GM12878 (cell line): Measurements from ENCODE around the gene ERC1. TPM values are rescaled to one million over a fixed set of nuclear protein-coding genes. Genes with fewer than 3 reads are reported as not detected.

ENCODE experiments used
- ATAC-seq: fragments of 200-7000 bp; cut with Tn5 transposase; 3 replicates; pipeline ENCODE4 v1.9.1; 2020; ENCODE audit warnings: mild to moderate bottlenecking, moderate library complexity
- BruUV-seq: library from RNA; stranded (reverse); fragments of 400-500 nt; replicated peaks from 2 replicates; lab custom pipeline; 2021; lab: Mats Ljungman, UMichigan
- CTCF ChIA-PET: fragments of 300-600 bp; sonication (Branson Sonifier 250); formaldehyde crosslinking; extraction: SDS; loops from one replicate; lab custom pipeline; 2021; ENCODE audit warnings: inconsistent platforms; lab: Yijun Ruan, JAX
- POLR2A ChIA-PET: fragments of 350-600 bp; formaldehyde crosslinking; extraction: SDS; loops from one replicate; lab custom pipeline; 2021; ENCODE audit warnings: inconsistent platforms; lab: Charles Lee
- RAD21 ChIA-PET: fragments of 300-600 bp; sonication (Branson Sonifier 250); formaldehyde crosslinking; loops from one replicate; lab custom pipeline; 2023; ENCODE audit warnings: antibody characterized with exemption; ENCODE audit not compliant: unreplicated experiment; lab: Charles Lee
- SMC1A ChIA-PET: fragments of 300-600 bp; sonication (Branson Sonifier 250); formaldehyde crosslinking; loops from one replicate; lab custom pipeline; 2023; ENCODE audit not compliant: unreplicated experiment, uncharacterized antibody; lab: Charles Lee
- DNase-seq: peaks from one replicate; pipeline ENCODE4 v3.0.0-alpha.2; 2011; ENCODE audit warnings: low read depth, low spot score
- FAIRE-seq: peaks from 3 replicates; lab custom pipeline; 2011; peaks lifted over from hg19 to GRCh38; lab: Jason Lieb, UNC
- H2AFZ ChIP-seq: 2 replicates; pipeline ENCODE4 v1.6.0; 2011; ENCODE audit warnings: low read depth, low read length, control low read depth; ENCODE audit not compliant: control insufficient read depth
- H3K27ac ChIP-seq: 2 replicates; pipeline ENCODE4 v1.5.1; 2011; ENCODE audit warnings: control low read depth; ENCODE audit not compliant: control insufficient read depth, insufficient read depth
- H3K27me3 ChIP-seq, 2 experiments: replicated peaks in 1 of 2; 2 replicates each; pipeline versions ENCODE4 v1.6.0 to v1.6.1; 2011; ENCODE audit warnings: low read length in 1 of 2; ENCODE audit not compliant: control insufficient read depth in 2 of 2, insufficient read depth in 2 of 2
- H3K36me3 ChIP-seq, 2 experiments: 2 replicates each; pipeline ENCODE4 v1.5.1; 2011; ENCODE audit warnings: low read length in 1 of 2; ENCODE audit not compliant: control insufficient read depth in 2 of 2, insufficient read depth in 2 of 2
- H3K4me1 ChIP-seq: 2 replicates; pipeline ENCODE4 v1.6.1; 2011; ENCODE audit warnings: mild to moderate bottlenecking, low read length, moderate library complexity, mixed read lengths; ENCODE audit not compliant: control insufficient read depth, insufficient read depth
- H3K4me2 ChIP-seq: 2 replicates; pipeline ENCODE4 v1.6.0; 2011; ENCODE audit warnings: control low read depth; ENCODE audit not compliant: control insufficient read depth, insufficient read depth
- H3K4me3 ChIP-seq: fragments of 200-600 bp; sonication (generic); 2 replicates; pipeline ENCODE4 v1.5.1; 2016
- H3K79me2 ChIP-seq: 2 replicates; pipeline ENCODE4 v1.6.0; 2011; ENCODE audit warnings: low read length; ENCODE audit not compliant: control insufficient read depth, insufficient read depth
- H3K9ac ChIP-seq: 2 replicates; pipeline ENCODE4 v1.8.0; 2011; ENCODE audit warnings: low read length, control low read depth, mixed read lengths; ENCODE audit not compliant: control insufficient read depth, insufficient read depth
- H3K9me3 ChIP-seq: replicated peaks from 3 replicates; pipeline ENCODE4 v1.5.1; 2011; ENCODE audit warnings: mild to moderate bottlenecking, low read length; ENCODE audit not compliant: control insufficient read depth, insufficient read depth
- H4K20me1 ChIP-seq: 2 replicates; pipeline ENCODE4 v1.6.0; 2011; ENCODE audit not compliant: control insufficient read depth, insufficient read depth
- CHD1 ChIP-seq: IDR thresholded peaks from 2 replicates; pipeline ENCODE4 v1.6.1; 2012; ENCODE audit warnings: low read depth, low read length, improper control_type of control experiment
- ETV6 ChIP-seq, 2 experiments: fragments of 450-650 bp in 1 of 2; IDR thresholded peaks in 1 of 2; conservative IDR thresholded peaks in 1 of 2; 2 replicates each; pipeline ENCODE4 v1.6.1; 2014; ENCODE audit warnings: antibody characterized with exemption in 1 of 2, borderline replicate concordance in 1 of 2, low read depth in 1 of 2, mild to moderate bottlenecking in 1 of 2, moderate library complexity in 1 of 2
- EZH2 ChIP-seq: IDR thresholded peaks from 2 replicates; pipeline ENCODE4 v1.6.1; 2012; ENCODE audit warnings: low read depth, mild to moderate bottlenecking, control low read depth, inconsistent platforms, low read length, borderline replicate concordance; ENCODE audit not compliant: control insufficient read depth
- NKRF ChIP-seq: fragments of 450-650 bp; conservative IDR thresholded peaks from 2 replicates; pipeline ENCODE4 v1.6.1; 2017; ENCODE audit warnings: mild to moderate bottlenecking, moderate library complexity
- RFX5 ChIP-seq: IDR thresholded peaks from 2 replicates; pipeline ENCODE4 v1.6.1; 2011; ENCODE audit warnings: low read depth, low read length, improper control_type of control experiment
- YY1 ChIP-seq: IDR thresholded peaks from 2 replicates; pipeline ENCODE4 v1.6.1; 2011; ENCODE audit warnings: low read depth, mild to moderate bottlenecking, low read length
- WGBS: methylation state at CpG from one replicate; pipeline ENCODE4 v1.1.6; 2016; ENCODE audit warnings: low lambda C conversion rate; ENCODE audit not compliant: insufficient replicate concordance, insufficient coverage; ENCODE audit errors: missing lambda C conversion rate; 5-methylcytosine and 5-hydroxymethylcytosine counted together
- in situ Hi-C: fragments of 300-500 bp; cut with MboI; formaldehyde crosslinking; loops from 9 replicates; pipeline ENCODE4 v1.14.3; 2018; ENCODE audit warnings: mixed read lengths
- intact Hi-C: fragments of 100-400 bp; cut with micrococcal nuclease; formaldehyde crosslinking; loops from one replicate; pipeline ENCODE4 v1.14.2; 2022; ENCODE audit not compliant: unreplicated experiment
- polyA plus RNA-seq, 11 experiments: library from polyadenylated mRNA; depleted of rRNA in 4 of 11; unstranded in 6 of 11; stranded (reverse) in 5 of 11; fragments of >200 nt; fragmentation: Nextera tagmentation in 4 of 11; fragmentation: Illumina TruSeq in 1 of 11; extraction: Ambion mirVana in 4 of 11; extraction: Trizol in 1 of 11; gene quantifications; 1 replicate in 1 of 11; 2 replicates in 10 of 11; pipeline versions ENCODE4 v1.2.1 to v1.2.3, GENCODE V29; 2011 to 2016; ENCODE audit warnings: inconsistent platforms in 2 of 11, missing spikeins in 2 of 11, low read depth in 1 of 11
- total RNA-seq, 4 experiments: library from RNA; depleted of rRNA in 3 of 4; stranded (reverse); fragments of >200 nt in 3 of 4; fragmentation: Illumina TruSeq in 1 of 4; extraction: Trizol in 1 of 4; gene quantifications; 2 replicates each; pipeline versions ENCODE4 v1.2.1 to v1.2.3, GENCODE V29; 2013 to 2021

ERC1 gene
- total and polyA plus RNA-seq, 10 of the 15 experiments (the other 5 are each of a cell fraction or from before 2014, with no cell fraction given): 0.75 to 8.0 (median 5.0) TPM

- TF ChIP-seq EZH2 (no peak), RFX5 (no peak)
Observed at GRCh38 chr12:1425396-1425729, 434.3 kb downstream of the ERC1 start (continued).

- Histone ChIP-seq H3K9ac (no peak overlapping the region), H3K4me3 (no peak overlapping the region), H3K9me3 (peaks cover 4% of the 10 kb centered on the region; the same call in 2 of the 3 replicates), H3K4me2 (no peak overlapping the region), H3K27me3 (no peaks in the 10 kb centered on the region), H2AFZ (no peak overlapping the region), H3K4me1 (no peaks in the 10 kb centered on the region), H3K79me2 (no peaks in the 10 kb centered on the region), H3K27ac (no peak overlapping the region), H4K20me1 (no peaks in the 10 kb centered on the region), H3K36me3 (no peaks in the 10 kb centered on the region)
- ChIA-PET CTCF (interaction anchor here (0.9 to 1.3 kb wide), 3 partner anchors 10 to 311 kb away, joined by 3 to 4 read pairs (median 3); no protein-coding TSS in a partner anchor), RAD21 (no interaction called here), SMC1A (interaction anchor here (0.7 to 1.3 kb wide), 2 partner anchors 14 to 18 kb away, joined by 3 read pairs; no protein-coding TSS in a partner anchor), POLR2A (no interaction called here)
- BruUV-seq: no TSS peak
- ATAC-seq (no peak), FAIRE-seq (no peak), DNase-seq (no peak)
- no peak for TF ChIP-seq CHD1
- TF ChIP-seq ETV6 (conservative IDR thresholded peaks at IDR 0.05 in 1 of 2, IDR thresholded peaks at IDR 0.05 in 1 of 2; ENCODE audit: borderline replicate concordance in 1 of 2, low read depth in 1 of 2): no peak
- no peak for TF ChIP-seq YY1
- TF ChIP-seq NKRF: no peak
- 86% methylated on average over 5 of the region's 5 CpGs for WGBS
- intact Hi-C loops (no loop called here), in situ Hi-C loops (no loop called here)
Observed at GRCh38 chr12:1428671-1429070, 437.6 kb downstream of the ERC1 start.
